Right atrium auricular region (tissue), 2 donors: Measurements from ENCODE around the gene CTBP1. TPM values are rescaled to one million over a fixed set of nuclear protein-coding genes. Genes with fewer than 3 reads are reported as not detected.

Source experiments
- DNase-seq: peaks from one replicate; pipeline ENCODE4 v3.0.0-alpha.2; 2019; ENCODE audit warnings: low spot score
- H3K27ac ChIP-seq, 2 donors: fragments of 200-600 bp; sonication (generic); 1 replicate in 1 of 2; 2 replicates in 1 of 2; pipeline ENCODE4 v1.5.1; 2016 to 2019
- H3K27me3 ChIP-seq, 2 donors: fragments of 200-600 bp; sonication (generic); one replicate each; pipeline versions ENCODE4 v1.5.1 to v1.6.0; 2017 to 2019
- H3K36me3 ChIP-seq: fragments of 200-600 bp; sonication (generic); one replicate; pipeline ENCODE4 v1.5.1; 2016
- H3K4me1 ChIP-seq, 2 donors: fragments of 200-600 bp; sonication (generic); one replicate each; pipeline versions ENCODE4 v1.5.1 to v1.6.0; 2017 to 2019
- H3K4me3 ChIP-seq, 2 donors: fragments of 200-600 bp; sonication (generic); 1 replicate in 1 of 2; 2 replicates in 1 of 2; pipeline ENCODE4 v1.5.1; 2017 to 2019; ENCODE audit warnings: mild to moderate bottlenecking in 1 of 2, moderate library complexity in 1 of 2
- H3K9me3 ChIP-seq, 2 donors: fragments of 200-600 bp; sonication (generic); one replicate each; pipeline ENCODE4 v1.5.1; 2019
- total RNA-seq, 2 donors: library from RNA; depleted of rRNA; stranded (reverse); fragments of >200 nt; gene quantifications; one replicate each; pipeline ENCODE4 v1.1.0, GENCODE V29; 2016
- TF ChIP-seq, protein P1 (sequence below), 2 donors: fragments of 200-600 bp; sonication (generic); IDR thresholded peaks; one replicate each; pipeline ENCODE4 v1.5.1; 2019; ENCODE audit warnings: antibody characterized with exemption in 2 of 2

The CTBP1 gene
- total RNA-seq, 2 donors from 2014 or later: 104 to 140 TPM

DNA sequence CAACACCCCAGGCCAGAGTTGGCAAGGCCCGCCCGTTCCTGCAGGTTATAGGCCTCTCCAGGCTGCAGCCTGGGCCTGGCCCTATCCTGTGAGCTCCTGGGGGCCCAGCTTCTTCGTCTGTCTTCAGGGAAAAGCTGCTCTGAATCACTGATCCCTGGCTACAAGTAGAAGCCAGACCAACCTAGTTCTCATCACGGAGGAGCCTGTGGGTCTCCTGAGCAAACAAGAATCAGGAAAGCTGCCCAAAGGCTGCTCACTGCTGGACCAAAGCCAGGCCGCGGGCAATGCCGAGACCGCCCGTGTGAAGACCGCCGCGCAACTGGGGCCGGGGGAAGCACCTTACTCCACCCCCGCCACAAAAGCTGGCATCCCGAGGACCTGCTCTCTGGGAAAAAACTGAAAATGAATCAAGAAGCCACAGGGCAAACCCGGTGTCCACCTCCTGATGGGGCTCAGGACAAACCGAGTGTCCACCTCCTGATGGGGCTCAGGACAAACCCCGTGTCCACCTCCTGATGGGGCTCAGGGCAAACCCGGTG is 12.8 kb downstream of the CTBP1 start:
- Histone ChIP-seq H3K27ac (no peak overlapping the region), H3K36me3 (peaks cover 75% of the 10 kb centered on the region), H3K4me1 (peaks cover 0 to 29% of the 10 kb centered on the region in 2 donors), H3K4me3 (no peak overlapping the region), H3K9me3 (no peaks in the 10 kb centered on the region), H3K27me3 (no peaks in the 10 kb centered on the region)
- TF ChIP-seq, protein P1, sequence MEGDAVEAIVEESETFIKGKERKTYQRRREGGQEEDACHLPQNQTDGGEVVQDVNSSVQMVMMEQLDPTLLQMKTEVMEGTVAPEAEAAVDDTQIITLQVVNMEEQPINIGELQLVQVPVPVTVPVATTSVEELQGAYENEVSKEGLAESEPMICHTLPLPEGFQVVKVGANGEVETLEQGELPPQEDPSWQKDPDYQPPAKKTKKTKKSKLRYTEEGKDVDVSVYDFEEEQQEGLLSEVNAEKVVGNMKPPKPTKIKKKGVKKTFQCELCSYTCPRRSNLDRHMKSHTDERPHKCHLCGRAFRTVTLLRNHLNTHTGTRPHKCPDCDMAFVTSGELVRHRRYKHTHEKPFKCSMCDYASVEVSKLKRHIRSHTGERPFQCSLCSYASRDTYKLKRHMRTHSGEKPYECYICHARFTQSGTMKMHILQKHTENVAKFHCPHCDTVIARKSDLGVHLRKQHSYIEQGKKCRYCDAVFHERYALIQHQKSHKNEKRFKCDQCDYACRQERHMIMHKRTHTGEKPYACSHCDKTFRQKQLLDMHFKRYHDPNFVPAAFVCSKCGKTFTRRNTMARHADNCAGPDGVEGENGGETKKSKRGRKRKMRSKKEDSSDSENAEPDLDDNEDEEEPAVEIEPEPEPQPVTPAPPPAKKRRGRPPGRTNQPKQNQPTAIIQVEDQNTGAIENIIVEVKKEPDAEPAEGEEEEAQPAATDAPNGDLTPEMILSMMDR (IDR thresholded peaks at IDR 0.05): no peak
- no peak for DNase-seq

DNA sequence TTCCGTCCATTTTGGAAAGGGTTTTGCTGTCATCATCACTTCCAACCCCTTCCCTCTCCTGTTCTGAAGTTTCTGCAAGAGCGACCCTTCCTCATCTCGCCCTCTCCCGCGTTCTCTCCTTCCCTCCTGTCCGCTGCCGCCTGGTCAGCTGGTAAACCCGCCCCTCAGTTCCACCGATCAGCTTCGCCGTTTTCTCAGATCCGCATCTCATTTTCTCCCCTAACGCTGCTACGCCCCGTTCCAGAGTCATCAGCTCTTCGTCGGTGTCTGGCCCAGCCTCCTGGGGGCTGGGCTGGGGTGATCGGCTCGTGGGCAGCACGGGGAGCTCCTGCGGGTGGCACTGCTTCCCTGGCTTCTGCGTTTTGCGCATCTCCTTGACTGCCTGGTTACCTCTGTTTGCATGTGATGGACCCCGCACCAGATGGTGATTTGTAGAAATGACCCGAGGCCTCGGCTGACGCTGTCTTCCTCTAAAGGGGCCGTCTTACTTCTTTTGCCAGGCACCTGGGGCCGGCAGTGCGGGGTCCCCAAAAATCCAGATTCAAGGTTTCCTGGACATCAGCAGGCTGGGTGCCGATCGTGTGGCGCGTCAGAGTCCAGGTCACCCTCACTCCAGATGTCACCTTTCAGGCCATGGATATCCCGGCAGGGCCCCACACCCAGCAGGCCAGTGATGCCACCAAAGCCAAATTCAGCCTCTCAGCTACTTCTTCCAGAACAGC is 13.4 kb downstream of the CTBP1 start:
- Histone ChIP-seq H3K36me3 (peaks cover 75% of the 10 kb centered on the region), H3K4me1 (peaks cover 0 to 29% of the 10 kb centered on the region in 2 donors), H3K27ac (no peak overlapping the region), H3K4me3 (no peak overlapping the region), H3K9me3 (no peaks in the 10 kb centered on the region), H3K27me3 (no peaks in the 10 kb centered on the region)
- TF ChIP-seq, protein P1 (IDR thresholded peaks at IDR 0.05): no peak
- no peak for DNase-seq

DNA sequence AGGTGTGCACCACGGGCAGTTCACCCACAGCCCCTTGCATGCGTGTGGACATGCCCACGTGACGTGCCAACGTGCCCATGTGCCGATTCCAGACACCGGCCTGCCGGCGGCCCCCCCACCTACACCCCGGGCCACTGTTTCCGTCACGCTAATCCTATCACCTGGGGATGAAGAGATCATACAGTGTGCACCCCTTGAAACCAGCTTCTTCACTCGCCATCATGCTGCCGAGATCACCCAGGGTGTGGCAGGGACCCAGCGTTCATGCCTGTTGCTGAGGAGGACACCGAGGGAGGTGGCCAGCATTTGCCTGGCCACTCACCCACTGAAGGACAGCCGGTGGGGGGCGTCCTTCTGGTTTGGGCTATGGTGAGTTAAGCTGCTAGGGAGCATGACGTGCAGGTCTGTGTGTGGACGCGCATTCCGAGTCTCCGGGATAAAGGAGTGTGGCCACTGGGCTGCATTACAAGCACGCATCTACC is 14.1 kb downstream of the CTBP1 start:
- H3K27me3 ChIP-seq: no peaks in the 10 kb centered on the region
- H3K27ac ChIP-seq: no peak overlapping the region
- H3K9me3 ChIP-seq: no peaks in the 10 kb centered on the region
- H3K36me3 ChIP-seq: peaks cover 79% of the 10 kb centered on the region
- DNase-seq: no peak
- H3K4me3 ChIP-seq: no peak overlapping the region
- TF ChIP-seq, protein P1 (IDR thresholded peaks at IDR 0.05): no peak
- peaks cover 0 to 29% of the 10 kb centered on the region in 2 donors for H3K4me1 ChIP-seq

DNA sequence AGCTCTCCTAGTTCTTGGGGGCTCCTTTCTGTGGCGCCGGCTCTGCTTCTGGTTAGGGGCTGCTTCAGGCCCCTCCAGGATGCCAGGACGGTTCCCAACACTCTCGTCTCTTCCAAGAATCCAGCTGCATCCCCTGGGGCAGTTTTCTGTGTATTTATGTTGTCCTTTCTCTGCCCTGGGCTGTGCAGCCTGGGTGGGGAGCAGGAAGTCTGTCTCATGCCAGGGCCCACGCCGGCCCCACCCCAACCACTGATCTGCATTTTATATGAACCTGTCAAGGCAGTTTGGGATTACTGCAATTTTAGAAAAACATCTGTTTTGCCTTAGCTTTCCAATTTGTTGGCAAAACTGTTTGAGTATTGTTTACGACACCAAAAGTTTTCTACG is 14.6 kb downstream of the CTBP1 start:
- no peak for DNase-seq
- Histone ChIP-seq H3K36me3 (peaks cover 79% of the 10 kb centered on the region), H3K27ac (peak overlapping the region in 1 of 2 donors; percentile 43), H3K4me3 (no peak overlapping the region), H3K9me3 (no peaks in the 10 kb centered on the region), H3K4me1 (peaks cover 0 to 29% of the 10 kb centered on the region in 2 donors), H3K27me3 (no peaks in the 10 kb centered on the region)
- TF ChIP-seq, protein P1 (IDR thresholded peaks at IDR 0.05): no peak

DNA sequence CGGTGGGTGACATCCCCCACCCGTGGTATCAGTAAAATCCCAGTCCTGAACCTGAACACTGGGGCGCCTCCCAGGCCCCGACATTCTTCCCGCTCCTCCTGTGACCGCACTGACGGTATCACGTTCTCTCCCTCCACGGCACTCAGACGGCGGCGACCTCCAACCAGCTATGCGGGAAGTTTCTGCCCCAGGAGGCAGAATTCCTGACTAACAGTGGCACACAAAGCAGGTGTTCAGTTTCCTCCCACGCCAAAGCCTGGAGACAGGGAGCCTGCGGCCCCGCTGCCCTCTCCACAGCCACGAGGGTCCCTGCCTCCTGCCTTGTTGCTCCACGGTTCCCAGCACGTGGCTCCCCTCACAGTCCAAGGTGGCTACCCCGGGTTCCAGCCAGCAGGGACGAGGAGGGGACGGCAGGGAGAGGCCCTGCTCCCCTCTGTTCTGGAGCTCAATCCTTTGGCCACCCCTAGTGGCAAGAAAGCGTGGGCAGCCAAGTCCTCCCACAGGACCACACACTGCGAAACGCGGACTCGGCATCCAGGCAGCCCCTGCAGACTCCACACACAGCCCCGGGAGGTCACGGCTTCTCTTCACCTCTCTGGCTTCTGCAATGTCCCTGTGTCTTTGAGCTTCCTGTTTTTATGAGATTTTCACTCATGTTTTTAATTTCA is 15.2 kb downstream of the CTBP1 start:
- Histone ChIP-seq H3K9me3 (no peaks in the 10 kb centered on the region), H3K4me1 (peaks cover 0 to 29% of the 10 kb centered on the region in 2 donors), H3K27me3 (no peaks in the 10 kb centered on the region), H3K36me3 (peaks cover 80% of the 10 kb centered on the region), H3K4me3 (no peak overlapping the region), H3K27ac (peak overlapping the region in 1 of 2 donors; percentile 43)
- DNase-seq: no peak
- TF ChIP-seq, protein P1 (IDR thresholded peaks at IDR 0.05): peak; percentile 21 to 64
